Coronary artery (tissue), 2 donors: ENCODE results near the gene FKTN.
"Not testable (repeated sequence)": the region's sequence is repeated elsewhere in the genome, so short reads cannot be mapped to it uniquely, and the experiment has no call there.

Experiments
- DNase-seq: peaks from one replicate; pipeline ENCODE4 v3.0.0-alpha.2; 2017; ENCODE audit warnings: low spot score
- H3K27ac ChIP-seq, 2 donors: fragments of 200-600 bp; sonication (generic); one replicate each; pipeline ENCODE4 v1.5.1; 2016 to 2019
- H3K4me3 ChIP-seq: fragments of 200-600 bp; sonication (generic); 2 replicates; pipeline ENCODE4 v1.5.1; 2016; ENCODE audit warnings: mild to moderate bottlenecking, moderate library complexity
- TF ChIP-seq, protein P1 (sequence below): fragments of 200-600 bp; sonication (generic); IDR thresholded peaks from one replicate; pipeline ENCODE4 v1.5.1; 2019; ENCODE audit warnings: antibody characterized with exemption

The FKTN gene

DNA sequence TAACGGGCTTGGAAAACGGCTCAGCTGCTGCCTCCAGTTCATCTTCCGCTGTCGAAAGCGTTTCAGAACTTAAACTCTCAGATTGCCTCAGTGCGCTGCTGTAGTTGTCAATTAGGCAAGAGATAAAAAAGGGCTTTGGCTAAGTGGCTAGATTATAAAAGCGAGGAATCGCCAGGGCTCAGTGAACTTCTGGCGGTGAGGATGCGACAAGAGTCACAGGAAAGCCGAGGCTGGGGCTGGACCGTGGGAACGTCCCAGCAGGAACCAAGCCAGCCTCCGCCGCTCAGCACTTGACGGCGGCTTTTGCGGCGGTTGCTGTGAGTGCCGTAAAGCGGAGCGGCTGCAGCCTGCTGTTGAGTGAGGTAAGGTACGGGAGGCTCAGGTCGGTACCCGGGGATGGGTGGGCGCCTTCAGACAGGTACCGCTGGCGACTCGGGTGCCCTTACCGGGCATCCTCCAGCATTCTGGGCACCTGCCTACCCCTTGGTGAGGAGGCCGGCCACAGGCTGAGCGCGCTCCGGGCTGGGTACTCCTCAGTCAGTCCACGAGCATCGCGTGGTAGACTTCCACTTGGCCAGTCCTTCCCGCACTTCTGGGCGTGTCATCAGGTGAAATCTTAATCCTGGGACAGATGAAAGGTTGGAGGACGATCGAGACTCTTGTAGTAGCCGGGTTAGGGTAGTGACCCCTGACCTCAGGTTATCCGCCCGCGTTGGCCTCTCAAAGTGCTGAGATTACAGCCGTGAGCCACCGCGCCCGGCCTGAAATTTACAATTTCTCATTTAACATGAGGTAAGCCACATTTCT lies at the start of gene FKTN:
Gene FKTN (plus strand): TSS at position 328 of the 807 bp plus-strand sequence. CDS start 16,902 bp downstream, outside the sequence.
- peak within 1 kb of the TSS; percentile 57 to 72 for H3K27ac ChIP-seq
- TF ChIP-seq, protein P1, sequence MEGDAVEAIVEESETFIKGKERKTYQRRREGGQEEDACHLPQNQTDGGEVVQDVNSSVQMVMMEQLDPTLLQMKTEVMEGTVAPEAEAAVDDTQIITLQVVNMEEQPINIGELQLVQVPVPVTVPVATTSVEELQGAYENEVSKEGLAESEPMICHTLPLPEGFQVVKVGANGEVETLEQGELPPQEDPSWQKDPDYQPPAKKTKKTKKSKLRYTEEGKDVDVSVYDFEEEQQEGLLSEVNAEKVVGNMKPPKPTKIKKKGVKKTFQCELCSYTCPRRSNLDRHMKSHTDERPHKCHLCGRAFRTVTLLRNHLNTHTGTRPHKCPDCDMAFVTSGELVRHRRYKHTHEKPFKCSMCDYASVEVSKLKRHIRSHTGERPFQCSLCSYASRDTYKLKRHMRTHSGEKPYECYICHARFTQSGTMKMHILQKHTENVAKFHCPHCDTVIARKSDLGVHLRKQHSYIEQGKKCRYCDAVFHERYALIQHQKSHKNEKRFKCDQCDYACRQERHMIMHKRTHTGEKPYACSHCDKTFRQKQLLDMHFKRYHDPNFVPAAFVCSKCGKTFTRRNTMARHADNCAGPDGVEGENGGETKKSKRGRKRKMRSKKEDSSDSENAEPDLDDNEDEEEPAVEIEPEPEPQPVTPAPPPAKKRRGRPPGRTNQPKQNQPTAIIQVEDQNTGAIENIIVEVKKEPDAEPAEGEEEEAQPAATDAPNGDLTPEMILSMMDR = no peak
- DNase-seq = peak; percentile 89
- peak within 1 kb of the TSS; percentile 81 for H3K4me3 ChIP-seq

- no peak for DNase-seq
- TF ChIP-seq, protein P1 = no peak
- no peak overlapping the region for H3K27ac ChIP-seq
- no peak overlapping the region for H3K4me3 ChIP-seq
These were observed 49.4 kb upstream of the FKTN start for GRCh38 chr9:105508530-105508929.

DNA sequence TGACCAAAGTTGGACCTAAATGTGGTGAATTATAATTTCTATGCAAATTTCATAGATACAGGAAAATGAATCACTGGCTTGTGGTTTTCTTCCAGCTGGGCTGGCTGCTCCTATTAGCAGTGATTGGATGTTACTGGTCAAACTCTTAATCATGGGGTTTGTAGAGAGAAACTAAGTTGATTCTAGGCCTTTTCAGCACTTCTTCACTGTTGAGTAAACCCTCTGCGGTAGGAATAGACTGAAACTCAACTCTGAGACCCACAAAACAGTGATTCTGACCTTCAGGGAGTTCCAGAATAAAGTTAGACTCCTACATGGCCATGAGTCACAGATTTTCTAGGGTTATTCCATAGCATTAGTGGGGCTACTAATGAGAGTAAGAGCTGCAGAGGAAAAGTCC lies 47.9 kb upstream of the FKTN start:
- DNase-seq = no peak
- TF ChIP-seq, protein P1 = no peak
- Histone ChIP-seq H3K4me3 (no peak overlapping the region), H3K27ac (no peak overlapping the region)

DNA sequence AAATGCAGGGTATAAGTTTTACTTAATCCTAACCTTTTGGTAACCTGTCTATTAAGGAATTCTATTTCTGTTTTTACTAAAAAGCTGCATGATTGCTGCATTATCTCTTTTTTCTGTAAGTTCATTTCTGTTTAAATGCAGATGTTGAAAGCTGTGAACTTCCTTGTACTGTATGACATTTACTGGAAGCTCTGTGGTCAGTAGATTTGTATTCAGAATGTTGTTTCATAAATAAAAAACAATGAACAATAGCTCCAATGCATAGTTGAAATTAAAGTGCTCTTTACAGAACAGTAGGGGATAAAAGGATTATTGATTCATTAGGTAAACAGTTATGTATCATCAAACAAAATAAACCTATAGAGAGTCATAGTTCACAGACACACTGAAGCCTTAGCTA lies 46.5 kb upstream of the FKTN start:
- TF ChIP-seq, protein P1 = no peak
- Histone ChIP-seq H3K27ac (no peak overlapping the region), H3K4me3 (no peak overlapping the region)
- DNase-seq = no peak

DNA sequence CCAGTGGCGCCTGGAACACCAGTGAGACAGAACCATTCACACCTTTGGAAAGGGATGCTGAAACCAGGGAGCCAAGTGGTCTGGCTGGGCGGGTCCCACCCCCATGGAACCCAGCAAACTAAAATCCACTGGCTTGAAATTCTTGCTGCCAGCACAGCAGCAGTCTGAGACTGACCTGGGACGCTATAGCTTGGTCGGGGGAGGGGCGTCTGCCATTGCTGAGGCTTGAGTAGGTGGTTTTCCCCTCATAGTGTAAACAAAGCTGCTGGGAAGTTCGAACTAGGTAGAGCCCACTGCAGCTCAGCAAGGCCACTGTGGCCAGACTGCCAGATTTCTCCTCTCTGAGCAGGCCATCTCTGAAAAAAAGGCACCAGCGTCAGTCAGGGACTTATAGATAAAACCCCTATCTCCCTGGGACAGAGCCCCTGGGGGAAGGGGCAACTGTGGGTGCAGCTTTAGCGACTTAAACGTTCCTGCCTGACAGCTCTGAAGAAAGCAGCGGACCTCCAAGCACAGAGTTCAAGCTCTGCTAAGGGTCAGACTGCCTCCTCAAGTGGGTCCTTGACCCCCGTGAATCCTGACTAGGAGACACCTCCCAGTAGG lies 42.0 kb upstream of the FKTN start:
- no peak overlapping the region for H3K4me3 ChIP-seq
- no peak overlapping the region for H3K27ac ChIP-seq
- TF ChIP-seq, protein P1 = no peak
- DNase-seq = no peak

DNA sequence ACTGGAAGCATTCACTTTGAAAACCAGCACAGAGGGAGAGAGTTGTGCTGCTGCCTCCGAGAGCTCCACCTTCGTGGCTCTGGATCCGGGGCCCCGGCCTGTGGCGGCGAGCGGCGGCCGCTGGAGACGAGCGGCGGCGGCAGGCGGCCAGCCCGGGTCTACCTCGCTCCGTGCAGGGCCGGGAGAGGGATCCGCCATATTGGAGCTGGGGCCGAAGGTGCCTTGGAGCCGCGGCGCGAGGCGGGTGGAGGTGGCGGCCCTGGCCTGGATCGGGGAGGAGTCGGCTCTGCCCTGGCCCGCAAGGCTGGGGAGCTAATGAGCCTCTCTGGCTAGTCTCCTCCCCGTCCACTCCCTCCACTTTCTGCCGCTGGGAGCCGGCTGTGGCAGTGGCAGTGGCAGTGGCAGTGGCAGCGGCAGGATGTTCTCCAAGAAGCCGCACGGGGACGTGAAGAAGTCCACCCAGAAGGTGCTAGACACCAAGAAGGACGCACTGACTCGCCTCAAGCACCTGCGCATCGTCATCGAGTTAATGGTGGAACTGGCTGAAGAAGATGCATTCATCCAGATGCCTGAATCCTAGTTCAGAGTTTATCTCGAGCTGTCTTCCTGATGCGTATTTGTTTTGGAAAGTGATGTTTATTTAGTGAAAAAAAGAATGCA lies 38.1 kb upstream of the FKTN start:
- DNase-seq = not testable (repeated sequence)
- Histone ChIP-seq H3K27ac (peak overlapping the region; percentile 41 to 89), H3K4me3 (peak overlapping the region; percentile 70)

- not testable (repeated sequence) for DNase-seq, H3K27ac ChIP-seq, H3K4me3 ChIP-seq
These were observed 36.9 kb upstream of the FKTN start for GRCh38 chr9:105520992-105521391.

- H3K27ac ChIP-seq, H3K4me3 ChIP-seq, DNase-seq: not testable (repeated sequence)
These were observed 35.1 kb upstream of the FKTN start for GRCh38 chr9:105522618-105523385.
